Neuron (in vitro differentiated cells): Measurements from ENCODE around the gene KCND3.
"Not testable (repeated sequence)": the region's sequence is repeated elsewhere in the genome, so short reads cannot be mapped to it uniquely, and the experiment has no call there.

ENCODE experiments used
- H2AFZ ChIP-seq: one replicate; pipeline ENCODE4 v1.6.1; 2013; ENCODE audit warnings: low read depth, mild to moderate bottlenecking, inconsistent platforms, low read length, moderate library complexity
- H3K27me3 ChIP-seq: one replicate; pipeline ENCODE4 v1.6.1; 2013; ENCODE audit warnings: low read length; ENCODE audit not compliant: insufficient read depth
- H3K36me3 ChIP-seq: one replicate; pipeline ENCODE4 v1.6.1; 2013; ENCODE audit warnings: low read length; ENCODE audit not compliant: insufficient read depth
- H3K4me1 ChIP-seq: one replicate; pipeline ENCODE4 v1.6.1; 2013; ENCODE audit warnings: low read length; ENCODE audit not compliant: insufficient read depth
- H3K4me3 ChIP-seq: 2 replicates; pipeline ENCODE4 v1.5.1; 2013; ENCODE audit warnings: mild to moderate bottlenecking, low read length, moderate library complexity
- H3K9me3 ChIP-seq: one replicate; pipeline ENCODE4 v1.6.1; 2013; ENCODE audit warnings: low read length

Gene KCND3

DNA sequence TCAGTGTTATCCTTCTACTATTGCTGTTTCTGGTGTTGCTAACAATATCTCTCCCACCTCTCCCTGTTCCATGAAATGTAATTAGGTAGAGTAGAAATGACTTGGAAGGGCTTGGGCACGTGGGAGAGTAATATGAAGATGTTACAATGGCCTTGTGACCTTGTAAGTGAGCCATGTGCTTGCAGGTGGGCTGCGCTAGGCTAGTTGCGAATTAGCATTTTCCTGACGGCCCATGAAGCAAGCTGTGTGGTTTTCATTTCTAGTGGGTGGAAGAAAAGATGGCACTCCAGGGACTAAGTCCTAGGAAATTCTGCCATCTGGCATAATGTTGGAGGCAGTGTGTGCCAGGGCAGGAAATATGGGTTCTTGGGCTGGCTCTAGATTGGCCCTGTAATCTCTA, 241.5 kb downstream of the KCND3 start:
- Histone ChIP-seq H2AFZ (no peak overlapping the region), H3K4me3 (no peak overlapping the region), H3K36me3 (no peaks in the 10 kb centered on the region), H3K27me3 (no peaks in the 10 kb centered on the region), H3K4me1 (peaks cover 14% of the 10 kb centered on the region), H3K9me3 (no peaks in the 10 kb centered on the region)

DNA sequence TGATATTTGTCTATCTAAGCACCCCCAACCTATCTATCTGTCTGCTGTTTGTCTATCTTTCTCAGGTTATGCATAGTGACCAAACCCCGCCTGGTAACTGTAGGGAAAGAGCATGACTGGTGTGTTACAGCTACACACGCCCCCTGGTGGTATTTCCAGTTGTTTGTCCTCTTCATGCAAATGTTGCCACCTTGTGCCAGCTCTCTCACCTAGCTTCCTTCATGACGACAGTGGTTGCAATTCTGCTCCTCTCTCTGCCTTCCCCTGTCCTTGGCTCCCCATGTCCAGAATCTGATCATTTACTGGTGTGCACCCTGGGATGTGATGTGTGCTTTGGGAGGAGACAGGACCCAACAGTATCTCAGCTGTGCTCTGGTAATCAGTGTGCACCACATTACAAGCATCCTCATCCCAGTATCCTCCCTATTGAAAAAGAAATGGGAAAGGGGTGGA, 242.2 kb downstream of the KCND3 start:
- H3K4me3 ChIP-seq: no peak overlapping the region
- no peaks in the 10 kb centered on the region for H3K9me3 ChIP-seq
- H3K4me1 ChIP-seq: peaks cover 17% of the 10 kb centered on the region
- H3K36me3 ChIP-seq: no peaks in the 10 kb centered on the region
- no peak overlapping the region for H2AFZ ChIP-seq
- H3K27me3 ChIP-seq: no peaks in the 10 kb centered on the region

DNA sequence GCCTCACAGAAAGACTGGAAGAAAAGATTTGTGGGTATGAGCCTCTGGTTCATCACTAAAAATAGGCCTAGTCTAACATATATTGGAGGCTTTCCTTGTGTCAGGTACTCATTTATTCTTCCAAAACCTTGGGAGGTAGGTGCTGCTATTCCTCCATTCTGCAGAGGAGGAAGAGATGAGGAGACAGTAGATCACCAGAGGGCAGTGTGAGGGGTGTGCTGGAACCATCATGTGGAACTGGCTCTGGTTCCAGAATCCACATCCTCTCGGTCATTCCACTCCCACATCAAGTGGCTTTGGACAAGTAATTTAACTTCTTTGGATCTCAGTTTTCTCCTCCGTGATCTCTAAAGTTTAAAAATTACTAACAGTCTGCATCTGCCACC, 242.9 kb downstream of the KCND3 start:
- Histone ChIP-seq H3K36me3 (no peaks in the 10 kb centered on the region), H3K4me1 (peaks cover 17% of the 10 kb centered on the region), H3K4me3 (no peak overlapping the region), H3K9me3 (no peaks in the 10 kb centered on the region), H3K27me3 (no peaks in the 10 kb centered on the region), H2AFZ (no peak overlapping the region)

DNA sequence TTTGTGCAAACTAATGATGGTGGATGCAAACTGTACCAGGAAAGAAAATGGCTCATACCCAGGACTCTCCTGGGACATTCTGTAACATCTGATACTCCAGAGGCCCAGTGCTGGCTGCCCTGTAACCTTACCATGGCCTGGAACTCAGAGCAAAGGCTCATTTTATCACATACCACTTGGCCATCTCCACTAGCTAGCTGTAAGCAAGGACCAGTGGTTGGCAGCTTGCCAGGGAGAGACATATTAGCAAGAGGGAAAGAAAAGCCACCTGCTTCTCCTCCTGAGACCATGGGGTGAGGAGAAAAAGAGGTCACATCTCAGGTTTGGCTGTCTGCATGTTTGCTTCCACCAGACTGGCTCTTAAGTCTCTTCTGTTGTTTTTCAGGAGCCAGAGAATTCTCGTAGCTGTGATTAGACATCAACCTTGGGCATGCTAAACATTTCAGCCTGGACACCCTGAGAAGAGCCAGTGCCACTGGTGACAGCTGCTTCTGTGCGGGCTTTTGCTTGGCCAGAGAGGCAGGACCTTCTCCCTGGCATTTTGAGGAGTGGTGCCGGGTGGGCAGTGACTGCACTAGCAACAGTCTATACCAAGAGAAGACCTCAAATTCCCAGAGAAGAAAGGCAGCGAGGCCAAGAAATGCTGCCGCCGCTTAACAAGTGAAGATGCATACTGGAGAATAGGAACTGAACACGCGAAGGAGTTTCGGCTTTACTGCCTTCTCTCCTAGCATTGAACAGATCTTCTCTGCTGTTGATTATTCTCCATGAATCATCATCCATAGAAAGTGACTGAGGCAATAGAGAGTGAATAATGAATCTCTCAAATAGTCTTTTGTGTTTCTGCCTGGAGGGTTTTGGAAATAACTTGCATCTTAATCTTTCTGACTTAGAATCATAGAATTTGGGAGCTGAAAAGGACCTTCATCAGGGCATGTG, 243.5 kb downstream of the KCND3 start:
- Histone ChIP-seq H2AFZ (no peak overlapping the region), H3K4me3 (no peak overlapping the region), H3K4me1 (peaks cover 17% of the 10 kb centered on the region), H3K9me3 (no peaks in the 10 kb centered on the region), H3K27me3 (no peaks in the 10 kb centered on the region), H3K36me3 (no peaks in the 10 kb centered on the region)

DNA sequence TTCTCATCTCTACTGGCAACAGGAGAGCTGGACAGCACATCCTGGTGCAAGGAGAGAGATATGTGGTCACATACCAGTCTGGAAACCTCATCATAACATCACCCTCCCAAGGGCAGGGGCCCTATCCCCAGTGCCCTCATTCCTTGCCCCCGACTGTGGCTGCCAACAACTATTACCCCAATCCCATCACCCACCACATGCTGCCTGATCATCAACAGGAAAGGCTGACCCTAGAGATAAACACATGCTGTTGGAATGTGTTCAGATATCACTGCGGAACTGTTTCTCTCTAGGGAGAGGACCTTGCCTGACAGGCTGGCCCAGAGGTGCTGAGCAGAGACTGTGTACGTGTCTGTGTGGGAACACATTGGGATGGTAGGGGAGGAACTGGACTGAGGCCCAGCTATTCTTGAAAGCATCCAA, 245.8 kb downstream of the KCND3 start:
- peaks cover 9% of the 10 kb centered on the region for H3K4me1 ChIP-seq
- no peaks in the 10 kb centered on the region for H3K27me3 ChIP-seq
- no peak overlapping the region for H2AFZ ChIP-seq
- H3K9me3 ChIP-seq: no peaks in the 10 kb centered on the region
- no peak overlapping the region for H3K4me3 ChIP-seq
- H3K36me3 ChIP-seq: no peaks in the 10 kb centered on the region

DNA sequence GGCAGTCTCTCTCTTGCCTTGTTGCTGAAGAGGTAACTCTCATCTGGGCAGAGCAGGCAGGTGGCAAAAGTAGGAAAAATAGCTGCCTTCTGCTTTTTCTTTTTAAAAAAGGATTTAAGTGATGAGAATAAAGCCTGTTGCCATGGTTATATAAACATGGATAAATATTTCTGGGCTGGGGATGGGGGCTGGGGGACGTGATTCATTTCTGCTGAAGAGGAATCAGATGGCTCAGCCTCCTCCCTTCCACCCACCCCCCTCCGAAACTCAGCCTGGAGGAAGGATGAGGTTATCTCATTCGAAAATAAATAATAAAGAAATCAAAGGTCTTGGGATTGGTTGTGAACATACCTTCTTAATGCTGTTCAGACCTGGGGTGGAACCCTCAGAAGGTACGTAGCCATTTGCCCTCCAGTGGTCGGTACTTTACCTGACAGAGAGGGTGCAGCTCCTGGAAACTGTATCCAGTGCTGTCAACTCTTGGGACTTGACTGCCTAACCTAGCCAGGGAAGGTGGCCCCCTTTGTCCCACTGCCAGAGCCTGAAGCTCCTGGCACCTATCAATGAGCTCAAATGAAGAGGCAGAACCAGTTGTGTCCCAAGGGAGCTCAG, 246.4 kb downstream of the KCND3 start:
- Histone ChIP-seq H2AFZ (no peak overlapping the region), H3K4me3 (no peak overlapping the region), H3K4me1 (peaks cover 8% of the 10 kb centered on the region), H3K27me3 (no peaks in the 10 kb centered on the region), H3K9me3 (no peaks in the 10 kb centered on the region), H3K36me3 (no peaks in the 10 kb centered on the region)

DNA sequence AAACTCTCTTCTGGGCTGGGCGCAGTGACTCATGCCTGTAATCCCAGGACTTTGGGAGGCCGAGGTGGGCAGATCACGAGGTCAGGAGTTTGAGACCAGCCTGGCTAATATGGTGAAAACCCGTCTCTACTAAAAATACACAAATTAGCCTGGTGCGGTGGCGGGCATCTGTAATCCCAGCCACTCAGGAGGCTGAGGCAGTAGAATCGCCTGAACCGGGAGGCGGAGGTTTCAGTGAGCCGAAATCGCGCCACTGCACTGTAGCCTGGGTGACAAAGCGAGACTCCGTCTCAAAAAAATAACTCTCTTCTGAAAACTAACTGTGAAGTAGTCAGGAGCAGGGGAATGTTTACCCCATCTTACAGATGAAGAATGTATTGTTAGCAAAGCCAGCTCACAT, 247.2 kb downstream of the KCND3 start:
- peaks cover 16% of the 10 kb centered on the region for H3K4me1 ChIP-seq
- H3K4me3 ChIP-seq: not testable (repeated sequence)

DNA sequence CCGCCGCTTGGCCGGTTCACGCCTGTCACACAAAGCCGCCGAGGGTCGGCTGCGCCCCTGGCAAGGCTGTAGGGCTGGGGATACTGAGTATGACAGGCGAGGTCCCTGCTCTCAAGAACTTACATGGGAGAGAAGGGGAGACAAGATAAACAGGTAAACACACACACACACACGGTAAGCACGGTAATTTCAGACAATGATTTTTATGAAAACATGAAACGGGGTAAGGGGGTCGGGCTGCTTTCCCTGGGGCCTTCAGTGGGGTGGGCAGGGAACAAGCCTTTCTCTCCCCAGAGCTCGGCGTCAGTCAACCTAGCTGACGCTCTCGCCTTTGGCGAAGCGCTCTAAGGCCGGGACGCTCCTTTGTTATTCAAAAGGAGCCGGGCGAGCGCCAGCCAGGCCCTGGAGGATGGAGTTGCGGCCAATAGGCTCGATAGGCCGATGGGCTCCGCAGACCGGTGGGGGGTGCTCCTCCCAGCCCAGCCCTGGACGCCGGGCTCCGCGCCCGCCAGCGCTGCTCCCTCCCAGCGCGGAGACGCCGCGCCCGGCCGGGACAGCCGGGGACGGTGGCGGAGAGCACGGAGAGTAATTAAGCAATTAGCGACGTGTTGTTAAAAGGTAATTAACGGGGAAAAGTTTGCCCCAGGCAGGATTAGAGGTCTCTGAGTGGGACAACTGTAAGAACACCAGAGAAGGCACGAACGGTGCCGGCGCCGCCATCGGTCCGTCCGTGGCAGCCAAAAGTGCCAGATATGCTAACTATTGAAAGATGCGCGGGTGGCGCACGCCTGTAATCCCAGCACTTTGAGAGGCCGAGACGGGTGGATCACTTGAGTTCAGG, 249.3 kb downstream of the KCND3 start:
- Histone ChIP-seq H3K9me3 (no peaks in the 10 kb centered on the region), H3K36me3 (no peaks in the 10 kb centered on the region)

More for the DNA sequence above, 247.2 kb downstream of the KCND3 start:
- H3K9me3 ChIP-seq, H3K36me3 ChIP-seq, H2AFZ ChIP-seq, H3K27me3 ChIP-seq: not testable (repeated sequence)

DNA sequence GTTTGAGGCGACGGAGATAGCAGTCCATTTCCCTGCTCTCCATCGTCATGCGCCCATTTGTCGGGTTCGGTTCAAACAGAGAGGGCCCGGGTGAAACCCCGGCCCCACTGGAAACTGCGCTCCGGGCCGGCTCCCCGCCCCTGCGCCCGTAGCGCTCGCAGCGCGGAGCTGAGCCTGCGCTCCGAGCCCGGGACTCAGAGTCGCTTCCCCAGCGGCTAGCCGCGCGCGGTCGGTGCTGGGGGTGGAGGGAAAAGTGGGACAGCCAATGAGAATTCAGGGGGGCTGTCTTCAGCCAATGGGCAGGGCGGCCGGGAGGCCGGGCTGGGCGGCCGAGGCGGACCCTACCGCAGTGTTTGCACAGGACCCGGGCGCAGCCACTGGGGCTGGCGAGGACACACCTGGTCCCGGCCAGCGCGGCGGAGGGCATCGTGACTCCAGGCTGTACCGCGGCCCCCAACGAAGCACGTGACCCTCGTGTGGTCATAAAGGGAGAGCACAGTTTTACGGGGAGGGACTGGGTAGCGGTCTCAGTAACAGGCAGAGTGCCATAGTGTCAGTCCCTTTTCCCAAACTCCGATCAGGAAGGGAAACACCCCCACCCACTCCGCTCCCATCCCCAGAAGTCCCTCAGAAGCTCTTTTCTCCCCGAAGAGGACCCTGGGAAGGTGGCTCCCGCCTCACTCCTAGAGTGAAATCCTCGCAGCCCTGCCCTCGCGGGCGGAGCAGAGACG, 250.1 kb downstream of the KCND3 start, which contains the start of gene INKA2:
Gene INKA2, minus strand, starts transcription at position 202 of the 731 bp plus-strand sequence. Its CDS starts 153 bp downstream, at position 49.
- Histone ChIP-seq H3K4me1 (peaks cover 34% of the 10 kb centered on the region), H3K9me3 (no peaks in the 10 kb centered on the region), H3K36me3 (no peaks in the 10 kb centered on the region), H3K4me3 (peak within 1 kb of the TSS; percentile 47), H3K27me3 (no peaks in the 10 kb centered on the region), H2AFZ (peak within 1 kb of the TSS; percentile 87)

More for the DNA sequence above, 249.3 kb downstream of the KCND3 start:
- peak overlapping the region; percentile 47 for H3K4me3 ChIP-seq
- no peaks in the 10 kb centered on the region for H3K27me3 ChIP-seq
- H2AFZ ChIP-seq: peak overlapping the region; percentile 87
- H3K4me1 ChIP-seq: peaks cover 34% of the 10 kb centered on the region

DNA sequence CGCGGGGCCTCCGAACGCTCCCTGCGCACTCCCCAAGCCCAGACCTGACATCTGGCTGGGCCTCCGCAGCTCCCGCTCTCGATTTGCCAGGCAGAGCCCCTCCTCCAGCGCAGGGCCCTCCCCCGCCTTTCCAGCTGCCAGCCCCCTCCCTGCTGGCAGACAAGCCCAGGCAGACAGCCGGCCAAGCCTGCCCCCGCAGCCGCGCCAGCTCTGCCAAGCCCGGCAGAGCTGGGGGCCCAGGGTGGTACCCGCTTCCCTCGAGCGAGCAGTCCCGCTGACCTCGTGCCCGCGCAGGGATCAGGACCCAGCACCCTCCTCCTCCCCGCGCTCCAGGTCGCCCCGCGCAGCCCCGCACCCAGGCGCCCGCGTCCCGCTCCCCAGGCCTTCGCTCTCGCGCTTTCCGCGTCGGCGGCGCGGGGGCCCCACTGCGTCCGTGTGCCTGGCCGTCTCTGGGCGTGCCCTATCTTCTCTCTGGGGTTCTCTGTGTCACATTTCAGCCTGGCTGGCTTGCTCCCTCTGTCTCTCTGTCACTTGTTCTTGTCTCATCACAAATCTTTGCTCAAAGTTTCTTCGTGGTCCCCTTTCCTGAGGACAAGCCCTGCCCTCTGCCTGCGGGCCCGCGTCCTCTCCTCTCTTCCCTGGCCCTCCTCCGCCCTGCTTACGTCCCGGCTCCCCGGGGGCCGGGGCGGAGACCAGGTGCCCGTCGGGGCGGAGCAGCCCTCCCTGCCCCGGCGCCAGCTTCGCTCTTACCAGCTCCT, 250.9 kb downstream of the KCND3 start:
- Histone ChIP-seq H3K4me3 (peak overlapping the region; percentile 47), H2AFZ (peak overlapping the region; percentile 87), H3K27me3 (no peaks in the 10 kb centered on the region), H3K36me3 (no peaks in the 10 kb centered on the region), H3K9me3 (no peaks in the 10 kb centered on the region), H3K4me1 (peaks cover 39% of the 10 kb centered on the region)

DNA sequence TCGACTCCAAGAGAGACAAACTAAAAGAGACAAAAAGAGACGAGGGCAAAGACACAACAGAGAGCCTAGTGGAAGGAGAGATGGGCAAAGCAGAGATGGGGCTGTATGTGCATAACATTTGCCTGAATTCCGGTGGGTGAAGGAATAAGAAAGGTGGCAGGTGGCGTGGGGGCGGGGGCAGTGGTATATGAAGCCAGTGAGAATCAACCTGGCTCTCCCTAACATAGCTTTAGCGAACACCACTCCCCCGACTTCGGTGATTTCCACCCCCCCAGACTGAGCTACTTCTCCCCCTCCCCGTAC, 251.4 kb downstream of the KCND3 start:
- Histone ChIP-seq H3K4me1 (peaks cover 44% of the 10 kb centered on the region), H3K9me3 (no peaks in the 10 kb centered on the region), H3K36me3 (no peaks in the 10 kb centered on the region), H3K27me3 (no peaks in the 10 kb centered on the region), H2AFZ (no peak overlapping the region), H3K4me3 (peak overlapping the region; percentile 47)
